HG03469 (cell line): ENCODE measurements around the gene CCDC142.

Source experiments
- ATAC-seq: cut with Tn5 transposase; IDR thresholded peaks from one replicate; pipeline ENCODE4 v1.9.1; 2021; ENCODE audit warnings: mild to moderate bottlenecking, moderate library complexity, moderate number of reproducible peaks; ENCODE audit not compliant: unreplicated experiment

Gene CCDC142, protein sequence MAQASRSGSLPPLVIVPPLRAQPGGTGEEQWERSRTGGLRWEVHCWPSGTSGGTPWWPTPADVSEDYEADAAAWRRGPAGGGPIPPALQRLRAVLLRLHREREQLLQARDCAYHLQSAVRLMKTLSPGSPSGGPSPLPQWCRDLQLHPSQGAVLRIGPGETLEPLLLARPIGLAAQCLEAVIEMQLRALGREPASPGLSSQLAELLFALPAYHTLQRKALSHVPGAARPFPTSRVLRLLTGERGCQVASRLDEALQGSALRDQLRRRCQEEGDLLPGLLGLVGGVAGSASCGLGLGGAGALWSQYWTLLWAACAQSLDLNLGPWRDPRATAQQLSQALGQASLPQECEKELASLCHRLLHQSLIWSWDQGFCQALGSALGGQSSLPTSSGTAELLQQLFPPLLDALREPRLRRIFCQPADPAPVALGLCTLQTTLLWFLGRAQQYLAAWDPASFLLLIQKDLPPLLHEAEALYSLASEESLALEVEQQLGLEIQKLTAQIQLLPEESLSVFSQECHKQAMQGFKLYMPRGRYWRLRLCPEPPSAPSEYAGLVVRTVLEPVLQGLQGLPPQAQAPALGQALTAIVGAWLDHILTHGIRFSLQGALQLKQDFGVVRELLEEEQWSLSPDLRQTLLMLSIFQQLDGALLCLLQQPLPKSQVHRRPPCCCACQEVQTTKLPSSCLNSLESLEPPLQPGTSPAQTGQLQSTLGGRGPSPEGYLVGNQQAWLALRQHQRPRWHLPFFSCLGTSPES

DNA sequence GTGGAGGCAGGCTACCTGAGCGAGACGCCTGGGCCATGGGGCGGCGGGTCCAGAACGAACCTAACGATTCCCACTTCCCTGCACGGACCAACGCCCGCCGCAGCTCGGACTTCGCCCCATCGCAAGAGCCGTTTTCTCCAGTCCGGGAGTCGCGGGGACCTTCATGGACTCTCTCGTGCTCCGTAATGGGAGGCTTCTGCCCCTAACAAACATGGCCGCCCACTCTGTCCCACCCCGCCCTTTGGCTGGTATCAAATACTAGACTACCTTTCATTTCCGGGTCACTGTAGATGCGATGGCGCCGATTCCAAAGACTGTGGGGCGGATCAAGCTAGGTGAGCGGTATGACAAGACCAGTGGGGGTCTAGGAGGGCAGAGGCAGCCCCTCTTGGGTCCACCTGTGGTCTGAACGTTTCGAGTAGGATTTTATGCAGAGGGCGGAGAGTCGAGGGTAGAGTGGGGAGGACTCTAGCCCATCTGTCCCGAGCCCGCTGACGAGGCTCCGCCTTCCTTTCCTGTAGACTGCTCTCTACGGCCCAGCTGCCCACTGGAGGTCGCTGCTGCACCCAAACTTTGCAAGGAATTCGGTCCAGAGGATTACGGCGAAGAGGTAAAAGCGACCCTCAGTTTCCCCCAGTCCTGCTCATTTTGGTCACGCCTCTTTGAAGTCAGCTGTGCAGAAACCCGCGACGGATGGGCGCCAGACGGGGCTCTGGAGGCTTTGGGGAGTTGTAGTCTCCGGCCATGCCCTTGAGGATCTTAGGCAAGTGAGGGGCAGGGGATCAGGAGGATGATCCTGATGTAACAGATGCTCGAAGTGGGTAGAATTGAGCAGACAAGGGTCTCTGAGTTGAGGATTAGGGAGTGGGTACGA, at the start of gene CCDC142, which contains the start of gene TTC31:
TSS of gene CCDC142 (minus strand) at position 198 of the 874 bp plus-strand sequence. CDS start at position 37, 161 bp downstream.
TSS of gene TTC31 (plus strand) at position 281 of the 874 bp plus-strand sequence. CDS start at position 296, 15 bp downstream.
- ATAC-seq: peak; percentile 64

DNA sequence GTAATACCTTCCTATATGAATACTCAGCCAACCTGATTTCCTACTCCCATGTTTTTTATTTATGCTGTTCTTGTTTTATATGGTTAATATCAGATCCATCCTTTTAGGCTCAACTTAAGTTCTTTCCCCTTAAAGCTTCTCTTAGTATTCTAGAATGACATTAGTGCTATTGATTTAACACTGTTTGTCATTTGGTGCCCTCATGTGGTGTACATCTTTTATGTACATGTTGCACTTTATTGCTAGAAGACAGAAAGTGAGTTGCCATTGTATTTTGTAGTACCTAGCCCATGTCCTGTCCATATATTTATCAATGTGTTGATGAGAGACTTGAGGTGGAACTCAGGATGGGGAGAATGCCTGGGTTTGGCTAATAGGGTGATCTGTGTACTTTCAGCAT, 49.4 kb upstream of the CCDC142 start:
- no peak for ATAC-seq

DNA sequence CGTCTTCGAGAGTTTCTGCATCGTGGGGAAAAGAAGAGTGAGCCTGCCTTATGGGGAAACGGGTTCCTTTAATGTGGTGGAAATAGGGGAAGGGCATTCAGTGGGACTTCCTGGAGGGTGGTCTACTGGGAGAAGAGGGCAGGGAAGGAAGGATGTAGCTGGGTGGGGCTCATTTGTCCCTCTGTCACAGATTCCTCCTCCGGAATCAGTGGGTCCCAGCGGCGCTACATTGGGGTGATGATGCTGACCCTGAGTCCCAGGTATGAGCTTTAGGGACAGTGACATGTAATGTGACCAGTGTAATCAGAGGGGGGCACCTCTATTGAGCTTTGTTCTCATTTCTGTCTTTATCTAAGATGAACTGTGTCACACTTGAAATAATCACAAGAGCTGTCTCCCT, 48.9 kb upstream of the CCDC142 start:
- ATAC-seq: no peak

DNA sequence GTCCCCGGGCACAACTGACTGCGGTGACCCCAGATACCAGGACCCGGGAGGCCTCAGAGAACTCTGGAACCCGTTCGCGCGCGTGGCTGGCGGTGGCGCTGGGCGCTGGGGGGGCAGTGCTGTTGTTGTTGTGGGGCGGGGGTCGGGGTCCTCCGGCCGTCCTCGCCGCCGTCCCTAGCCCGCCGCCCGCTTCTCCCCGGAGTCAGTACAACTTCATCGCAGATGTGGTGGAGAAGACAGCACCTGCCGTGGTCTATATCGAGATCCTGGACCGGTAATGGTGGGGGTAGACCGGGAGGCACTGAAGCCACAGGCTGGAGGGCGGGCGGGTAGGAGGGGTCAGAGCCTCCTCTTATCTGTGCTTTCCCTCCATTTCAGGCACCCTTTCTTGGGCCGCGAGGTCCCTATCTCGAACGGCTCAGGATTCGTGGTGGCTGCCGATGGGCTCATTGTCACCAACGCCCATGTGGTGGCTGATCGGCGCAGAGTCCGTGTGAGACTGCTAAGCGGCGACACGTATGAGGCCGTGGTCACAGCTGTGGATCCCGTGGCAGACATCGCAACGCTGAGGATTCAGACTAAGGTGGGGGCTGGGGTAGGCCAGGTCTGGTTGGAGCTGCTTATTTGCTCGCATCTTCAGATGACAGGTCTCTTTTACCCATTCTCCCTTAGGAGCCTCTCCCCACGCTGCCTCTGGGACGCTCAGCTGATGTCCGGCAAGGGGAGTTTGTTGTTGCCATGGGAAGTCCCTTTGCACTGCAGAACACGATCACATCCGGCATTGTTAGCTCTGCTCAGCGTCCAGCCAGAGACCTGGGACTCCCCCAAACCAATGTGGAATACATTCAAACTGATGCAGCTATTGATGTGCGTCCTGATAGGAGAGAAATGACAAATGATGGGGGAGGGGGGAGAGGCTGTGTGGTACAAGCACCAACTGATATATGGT, 47.7 kb upstream of the CCDC142 start:
- peak; percentile 17 for ATAC-seq

DNA sequence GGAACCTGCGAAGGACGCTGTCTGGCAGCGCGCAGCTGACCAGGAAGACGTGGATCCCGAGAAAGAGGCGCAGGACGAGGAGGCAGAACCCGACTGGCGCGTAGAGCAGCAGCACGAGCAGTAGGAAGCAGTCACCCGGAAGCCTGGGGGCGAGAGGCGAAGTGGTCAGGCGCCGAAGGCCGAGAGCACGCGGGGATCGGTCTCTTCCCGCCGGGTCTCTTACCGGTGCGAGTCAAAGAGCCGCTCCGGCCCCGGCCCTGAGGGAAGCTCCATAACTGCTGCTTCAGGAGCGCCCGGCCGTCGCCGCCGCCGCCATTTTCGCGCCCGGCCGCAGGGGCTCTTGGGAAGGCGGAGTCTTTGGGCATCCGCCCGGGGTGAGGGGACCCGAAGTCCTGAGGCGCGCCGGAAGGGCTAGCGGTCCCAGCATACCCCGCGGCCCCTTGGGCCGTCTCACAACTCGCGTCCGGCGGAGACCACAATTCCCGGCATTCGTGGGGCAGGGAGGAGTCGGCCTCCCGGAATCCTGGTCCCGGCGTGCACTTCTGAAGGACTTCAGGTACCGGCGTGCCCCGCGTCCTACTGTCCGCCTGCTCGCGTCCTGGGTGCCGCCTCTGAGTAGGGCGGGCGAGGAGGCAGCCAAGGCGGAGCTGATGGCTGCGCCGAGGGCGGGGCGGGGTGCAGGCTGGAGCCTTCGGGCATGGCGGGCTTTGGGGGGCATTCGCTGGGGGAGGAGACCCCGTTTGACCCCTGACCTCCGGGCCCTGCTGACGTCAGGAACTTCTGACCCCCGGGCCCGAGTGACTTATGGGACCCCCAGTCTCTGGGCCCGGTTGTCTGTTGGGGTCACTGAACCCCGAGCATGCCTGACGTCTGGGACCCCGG, 46.8 kb upstream of the CCDC142 start, which contains the start of the genes AUP1 and HTRA2:
TSS of gene AUP1 (minus strand) at position 350 of the 882 bp plus-strand sequence. CDS start at position 273, 77 bp downstream.
TSS of gene HTRA2 (plus strand) at position 577 of the 882 bp plus-strand sequence. CDS start at position 651, 74 bp downstream.
- peak; percentile 75 for ATAC-seq

DNA sequence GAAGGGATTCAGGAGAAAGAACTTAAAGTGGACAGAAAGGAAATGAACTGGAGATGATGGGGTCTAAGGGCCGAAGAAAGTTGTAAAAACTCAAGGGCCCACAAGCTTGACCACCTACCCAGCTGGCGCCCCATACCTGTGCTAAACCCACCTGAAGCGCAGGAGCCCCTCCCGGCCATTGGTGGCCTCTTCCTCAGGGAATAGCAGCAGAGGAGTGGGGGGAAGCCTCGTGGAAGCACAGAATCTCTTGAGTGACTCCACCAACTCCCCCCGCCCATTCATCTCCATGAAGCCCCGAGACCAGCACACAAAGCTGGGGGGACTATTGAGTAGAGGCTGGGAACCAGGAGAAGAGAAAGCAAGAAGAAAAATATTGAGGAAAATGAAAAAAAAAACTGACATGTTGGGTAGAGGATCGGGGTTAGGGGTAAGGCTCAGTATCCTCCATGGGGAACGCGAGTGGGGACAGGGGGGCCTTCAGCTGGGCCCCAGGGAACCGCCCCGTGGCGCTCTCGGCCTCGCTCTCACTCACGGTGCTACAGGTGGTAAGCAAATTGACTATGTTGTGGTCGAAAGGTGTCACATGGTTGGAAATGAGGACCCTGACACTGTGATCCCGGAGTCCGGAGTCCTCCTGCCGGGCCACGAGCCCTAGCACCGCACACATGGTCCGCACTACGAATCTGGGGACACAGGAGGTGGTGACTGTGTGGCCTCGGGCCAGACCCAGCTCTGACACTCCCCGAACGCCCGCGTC, 46.0 kb upstream of the CCDC142 start:
- ATAC-seq: peak; percentile 1

DNA sequence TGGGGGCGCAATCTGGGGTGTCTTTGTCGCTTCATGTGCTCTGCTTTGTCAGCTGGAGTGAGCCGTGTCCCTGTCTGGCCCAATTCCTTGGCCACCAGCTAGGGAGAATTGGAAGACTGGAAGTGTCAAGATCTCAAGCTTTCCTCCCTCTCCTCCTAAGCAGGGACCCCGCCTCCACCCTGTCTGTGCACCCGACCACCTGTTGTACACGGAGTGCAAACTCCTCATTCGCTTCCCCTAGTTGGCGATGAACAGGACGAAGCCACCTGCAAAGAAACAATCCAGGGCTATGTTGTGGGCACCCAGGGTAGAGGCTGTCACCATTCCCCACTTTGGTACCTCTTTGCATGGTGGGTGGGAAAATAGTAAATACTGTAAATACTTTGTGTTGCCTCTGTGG, 44.9 kb upstream of the CCDC142 start:
- no peak for ATAC-seq

DNA sequence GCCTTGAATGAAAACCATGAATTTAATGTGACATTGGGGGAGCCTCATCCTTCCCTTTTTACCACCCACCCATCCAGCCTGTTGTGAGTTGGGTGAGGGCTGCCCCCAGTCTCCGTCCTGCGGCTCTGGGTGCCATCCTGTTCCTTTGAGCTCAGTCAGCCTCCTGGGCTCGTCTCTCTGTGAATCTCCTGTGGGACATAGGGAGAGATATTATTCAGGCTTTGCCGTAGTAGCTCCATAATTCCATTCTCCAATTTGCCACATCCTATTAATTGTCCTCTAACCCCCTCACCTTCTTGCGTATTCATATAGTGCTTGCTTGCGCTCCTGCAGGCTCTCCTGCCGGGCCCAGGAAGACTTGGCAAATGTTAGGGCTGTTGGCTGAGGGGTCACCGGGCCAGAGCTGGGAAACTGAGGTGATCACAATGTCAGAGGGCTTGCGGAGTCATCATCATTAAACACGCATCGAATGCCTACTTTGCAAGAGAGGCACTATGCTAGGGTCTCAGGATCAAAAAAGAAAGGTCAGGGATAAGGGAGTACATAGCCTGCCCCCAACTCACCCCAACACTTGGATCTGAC, 43.9 kb upstream of the CCDC142 start:
- ATAC-seq: no peak

DNA sequence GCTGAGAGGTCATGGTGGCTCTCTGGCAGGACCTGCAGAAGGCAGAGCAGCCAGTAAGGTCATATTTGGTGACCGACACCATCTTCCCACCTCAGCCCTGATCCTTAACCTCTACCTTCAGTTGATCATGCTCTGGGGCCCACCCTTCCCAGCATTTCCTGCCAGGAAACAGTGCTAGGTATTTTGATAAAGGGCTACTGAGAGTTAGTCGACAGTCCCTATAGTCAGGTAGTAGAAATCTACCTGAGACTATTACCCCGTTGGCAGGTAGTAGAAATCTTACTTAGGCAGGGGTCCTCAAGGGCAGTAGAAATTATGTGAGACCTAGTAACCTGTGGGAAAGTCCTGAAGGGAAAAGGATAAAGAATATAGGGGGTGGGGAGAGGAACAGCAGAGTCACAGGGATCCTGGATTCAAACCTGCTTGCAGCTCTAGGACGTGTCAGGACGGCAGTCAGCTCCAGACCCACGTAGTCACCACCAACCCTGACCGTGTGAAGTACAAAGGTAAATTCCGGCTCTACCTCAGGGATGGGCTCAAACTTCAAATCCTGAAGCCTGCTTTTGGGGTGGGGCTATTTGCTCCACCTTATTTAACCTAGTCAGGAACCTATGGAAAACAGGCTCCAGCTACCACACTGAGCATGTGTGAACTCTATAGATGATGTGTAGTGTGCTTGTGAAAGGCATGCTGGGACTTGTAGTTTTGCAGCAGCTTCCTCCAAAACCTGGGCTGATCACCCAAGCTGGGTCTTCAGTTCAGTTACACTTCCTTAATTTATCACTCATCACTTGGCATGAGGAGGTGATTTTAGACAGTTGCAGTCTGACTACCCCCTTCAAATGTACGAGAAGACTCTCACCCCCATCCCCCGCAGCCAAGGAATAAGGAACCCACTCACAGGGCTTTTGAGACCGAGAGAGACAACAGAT, 43.2 kb upstream of the CCDC142 start, which contains the start of gene DQX1:
TSS of gene DQX1 (minus strand) at position 515 of the 932 bp plus-strand sequence. CDS start at position 13, 502 bp downstream.
- no peak for ATAC-seq

DNA sequence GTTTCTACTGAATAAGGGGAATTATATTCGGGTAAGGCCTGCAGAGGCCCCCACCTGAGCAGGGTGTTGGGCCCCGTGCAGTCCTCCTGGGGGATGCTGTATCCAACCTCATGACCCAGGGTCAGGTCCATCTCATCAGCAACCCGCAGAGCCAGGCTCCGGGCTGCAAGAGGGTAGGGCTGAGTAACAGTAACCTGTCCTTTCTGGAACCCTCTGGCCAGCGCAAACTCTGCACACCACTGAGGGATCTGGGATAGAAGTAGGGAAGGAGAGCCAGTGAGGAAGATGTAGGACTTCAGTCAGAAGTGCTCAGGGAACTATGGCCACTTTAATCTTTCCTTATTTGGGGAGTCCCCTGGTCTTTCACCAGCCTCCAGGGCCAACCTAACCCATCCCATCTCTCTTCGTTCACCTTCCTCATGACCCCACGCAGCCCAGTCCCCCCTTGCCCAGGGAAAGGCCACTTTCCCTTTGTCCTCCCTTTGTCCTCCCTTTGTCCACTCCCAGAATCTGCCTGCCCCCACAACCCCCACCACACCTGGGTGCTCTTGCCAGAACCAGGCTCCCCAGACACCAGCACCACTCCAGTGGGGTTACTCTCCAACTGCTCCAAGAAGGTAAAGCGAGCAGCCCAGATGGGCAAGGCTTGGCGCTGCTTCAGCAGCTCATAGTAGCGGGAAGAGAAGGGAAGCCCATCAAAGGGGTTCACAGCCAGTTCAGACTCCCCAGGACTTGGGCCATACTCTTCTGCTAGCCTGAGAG, 42.3 kb upstream of the CCDC142 start:
- ATAC-seq: no peak

DNA sequence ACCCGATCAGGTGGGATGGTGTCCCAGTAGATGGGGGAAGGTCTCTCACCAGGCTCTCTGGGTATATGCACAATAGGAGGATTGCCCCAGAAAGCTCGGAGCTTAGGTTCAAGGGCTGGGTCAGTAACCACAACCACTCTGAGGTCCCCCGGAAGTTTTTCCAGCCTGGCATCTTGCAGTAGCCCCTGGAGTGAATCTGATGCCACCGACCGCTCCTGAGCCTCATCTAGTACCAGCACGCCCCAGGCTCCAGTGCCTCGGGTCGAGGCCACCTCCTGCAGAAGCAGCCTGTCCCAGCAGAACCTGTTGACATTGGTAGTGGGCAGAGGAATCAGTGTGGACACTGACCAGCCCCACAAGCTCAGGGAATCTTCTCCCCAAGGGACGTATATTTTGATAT, 41.2 kb upstream of the CCDC142 start:
- ATAC-seq: no peak

DNA sequence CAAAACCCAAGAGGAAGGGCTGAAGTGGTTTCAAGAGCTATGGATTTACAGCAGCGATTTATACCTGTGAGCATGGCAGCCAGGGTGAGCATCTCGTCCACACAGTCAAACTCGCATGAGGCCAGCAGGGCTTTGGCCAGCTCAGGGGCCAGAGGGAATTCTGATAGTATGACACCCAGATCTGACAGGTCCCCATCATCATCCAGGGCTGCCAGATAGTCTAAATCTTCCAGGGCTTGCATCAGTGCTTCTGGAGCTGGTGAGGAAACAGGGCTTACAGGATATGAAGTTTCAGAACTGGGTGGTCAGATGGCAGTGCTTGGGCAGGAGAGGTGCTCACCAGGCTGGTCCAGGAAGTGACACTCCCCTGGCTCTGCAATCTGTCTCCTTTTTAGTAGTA, 39.7 kb upstream of the CCDC142 start:
- ATAC-seq: no peak

DNA sequence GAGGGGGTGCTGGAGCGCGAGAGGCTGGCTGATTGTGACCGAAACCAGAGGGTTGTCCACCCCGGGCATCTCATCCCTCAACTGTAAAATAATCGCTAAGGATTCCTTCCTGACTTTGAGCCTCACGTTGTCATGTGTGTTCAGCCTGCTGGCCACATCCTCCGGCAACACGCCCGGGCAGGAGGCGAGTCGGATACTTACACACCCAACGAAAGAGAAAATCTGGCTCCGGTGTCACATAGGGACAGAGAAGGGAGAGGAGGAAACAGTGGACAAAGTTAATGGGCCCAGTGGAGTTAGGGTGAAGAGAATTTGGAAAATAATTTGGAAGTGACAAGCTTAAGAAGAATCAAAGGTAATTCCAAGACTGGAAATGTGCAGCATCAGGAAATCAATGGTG, 33.9 kb upstream of the CCDC142 start:
- no peak for ATAC-seq

DNA sequence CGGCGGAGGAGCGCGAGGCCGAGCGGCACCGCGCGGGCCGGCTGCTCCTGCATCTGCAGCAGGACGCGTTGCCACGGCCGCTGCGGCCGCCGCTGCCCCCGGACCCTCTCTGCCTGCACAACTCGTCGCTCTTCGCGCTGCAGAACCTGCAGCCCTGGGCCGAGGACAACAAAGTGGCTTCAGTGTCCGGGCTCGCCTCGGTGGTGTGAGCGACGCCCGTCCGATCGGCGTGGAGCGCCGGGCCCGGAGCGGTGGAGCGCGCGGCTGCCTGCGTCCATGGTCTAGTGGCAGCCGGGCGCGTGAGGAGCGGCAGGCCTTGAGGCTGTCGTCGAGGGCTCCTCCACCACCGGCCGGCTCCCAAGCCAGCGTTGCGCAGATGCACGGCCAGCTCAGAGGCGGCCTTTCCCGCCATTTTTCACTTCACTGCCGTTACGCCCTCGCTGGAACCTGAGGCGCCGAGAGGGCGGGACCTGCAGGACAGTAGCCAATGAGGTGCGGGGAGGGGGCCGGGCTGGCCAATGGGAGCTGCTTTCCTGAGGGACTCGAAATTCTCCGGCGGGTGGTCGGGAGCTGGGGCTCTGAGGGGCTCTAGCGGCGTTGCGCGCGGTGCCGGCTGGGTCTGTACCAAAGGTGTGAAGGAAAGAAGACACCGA, 33.3 kb upstream of the CCDC142 start:
- no peak for ATAC-seq
